Stimulated activated CD4-positive, alpha-beta T cell treated with anti-CD3 and anti-CD28 coated beads, TNF-alpha, amount 100 ng/mL, for 24 hours (primary cell): ENCODE data around the gene OSBPL3.

ENCODE experiments used
- DNase-seq, 3 experiments: peaks; one replicate each; pipeline ENCODE4 v3.0.0-alpha.2; 2020; ENCODE audit warnings: low read depth in 3 of 3

Gene OSBPL3

GRCh38 chr7:24896031-24896501 is 83.9 kb downstream of the OSBPL3 start:
- no peak for DNase-seq

DNA sequence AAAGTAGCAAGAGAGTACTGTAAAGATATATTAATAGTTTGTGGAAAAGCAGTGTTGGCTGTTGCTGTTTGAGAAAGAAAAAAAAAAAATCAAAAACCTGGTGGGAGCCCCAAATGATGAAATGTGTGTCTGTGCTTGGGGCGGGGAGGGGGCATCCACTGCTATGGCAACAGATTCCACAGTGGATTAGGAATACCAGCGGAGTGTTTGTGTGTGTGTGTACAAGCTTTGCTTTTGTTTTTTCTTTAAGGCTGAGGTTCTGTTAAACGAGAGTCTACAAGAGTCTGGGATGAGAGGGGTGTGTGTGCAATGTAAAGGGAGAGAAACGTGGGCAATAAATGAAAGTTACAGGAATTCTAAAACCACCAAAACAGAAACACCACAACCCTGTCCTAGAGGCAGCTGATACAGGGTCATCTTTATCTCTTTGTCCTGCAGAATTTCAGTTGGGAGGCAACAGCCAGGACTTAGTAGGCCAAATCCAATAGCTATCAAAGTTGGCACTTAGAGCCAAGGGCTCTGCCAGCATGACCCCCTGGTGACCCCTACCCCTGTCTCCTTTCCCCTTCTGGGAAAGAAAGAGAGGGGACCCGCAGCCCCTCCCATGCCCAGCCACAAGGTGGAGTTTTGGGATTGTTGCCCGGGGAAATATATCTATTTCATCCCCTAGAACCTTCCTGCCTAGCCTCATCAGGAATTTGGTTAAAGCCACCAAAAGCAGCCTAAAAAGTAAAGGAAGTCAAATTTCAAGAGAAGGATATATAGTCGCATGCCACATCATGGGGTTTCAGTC is 85.4 kb downstream of the OSBPL3 start:
- DNase-seq = no peak

DNA sequence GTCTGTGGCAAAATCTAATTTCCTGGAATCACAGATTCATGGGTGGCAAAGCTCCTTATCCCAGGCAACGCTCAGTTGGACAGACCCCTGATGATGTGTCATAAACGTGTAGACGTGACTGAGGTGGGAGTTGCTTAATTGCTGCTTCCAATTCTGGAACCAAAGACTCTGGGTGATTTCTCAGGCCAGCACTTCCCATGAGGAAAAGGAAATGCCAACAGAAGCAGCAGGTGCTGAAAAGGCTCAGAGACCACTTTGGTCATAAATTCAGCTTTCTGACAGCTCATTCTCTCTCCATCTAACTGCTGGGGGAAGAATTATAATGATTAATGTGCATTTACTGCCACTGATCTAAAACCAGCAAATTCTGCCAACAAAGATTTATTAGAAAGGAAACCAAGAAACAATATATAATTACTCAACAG is 88.7 kb downstream of the OSBPL3 start:
- DNase-seq = no peak

- DNase-seq = no peak
These were observed 90.4 kb downstream of the OSBPL3 start for GRCh38 chr7:24889611-24890010.

GRCh38 chr7:24888653-24889052 is 91.3 kb downstream of the OSBPL3 start:
- no peak for DNase-seq

- no peak for DNase-seq
These were observed 94.3 kb downstream of the OSBPL3 start for GRCh38 chr7:24885716-24886115.

DNA sequence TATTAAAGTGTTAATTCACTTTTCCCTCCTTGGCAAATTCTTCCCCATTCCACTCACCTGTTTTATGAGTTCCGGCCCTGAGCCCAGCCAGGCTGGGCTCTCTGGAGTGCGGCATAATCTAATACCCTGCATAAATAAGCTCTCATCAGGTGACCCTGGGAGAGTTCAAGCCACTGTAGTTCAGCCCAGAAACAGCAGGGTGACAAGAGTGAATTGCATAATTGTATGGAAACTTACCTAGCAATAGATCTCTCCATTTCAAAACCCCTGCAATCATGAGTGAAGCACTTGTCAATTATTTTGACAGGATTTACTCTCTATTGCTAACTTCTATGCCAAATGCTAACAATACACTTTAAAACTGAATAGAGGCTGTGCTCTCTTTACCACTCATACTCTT is 94.7 kb downstream of the OSBPL3 start:
- DNase-seq = no peak

- DNase-seq = no peak
These were observed 95.6 kb downstream of the OSBPL3 start for GRCh38 chr7:24884401-24884800.

GRCh38 chr7:24883622-24884013 is 96.4 kb downstream of the OSBPL3 start:
- no peak for DNase-seq

- DNase-seq = peak in 1 of 3 experiments; percentile 38
These were observed 96.9 kb downstream of the OSBPL3 start for GRCh38 chr7:24882989-24883621.

DNA sequence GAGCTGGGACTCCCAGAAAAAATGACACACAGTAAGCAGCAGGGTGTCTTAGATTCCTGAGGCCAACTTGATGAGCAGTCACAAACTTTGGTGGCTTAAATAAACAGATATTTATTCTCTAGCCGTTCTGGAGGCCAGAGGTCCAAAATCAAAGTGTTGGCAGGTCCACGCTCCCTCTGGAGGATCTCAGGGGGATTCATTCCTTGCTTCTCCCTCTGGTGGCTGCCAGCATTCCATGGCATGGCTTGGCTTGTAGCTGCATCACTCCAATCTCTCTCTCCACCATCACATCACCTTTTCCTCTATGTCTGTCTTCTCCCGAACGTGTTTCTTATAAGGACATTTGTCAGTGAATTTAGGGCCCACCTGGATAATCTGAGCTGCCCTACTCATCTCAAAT is 98.4 kb downstream of the OSBPL3 start:
- DNase-seq = no peak

DNA sequence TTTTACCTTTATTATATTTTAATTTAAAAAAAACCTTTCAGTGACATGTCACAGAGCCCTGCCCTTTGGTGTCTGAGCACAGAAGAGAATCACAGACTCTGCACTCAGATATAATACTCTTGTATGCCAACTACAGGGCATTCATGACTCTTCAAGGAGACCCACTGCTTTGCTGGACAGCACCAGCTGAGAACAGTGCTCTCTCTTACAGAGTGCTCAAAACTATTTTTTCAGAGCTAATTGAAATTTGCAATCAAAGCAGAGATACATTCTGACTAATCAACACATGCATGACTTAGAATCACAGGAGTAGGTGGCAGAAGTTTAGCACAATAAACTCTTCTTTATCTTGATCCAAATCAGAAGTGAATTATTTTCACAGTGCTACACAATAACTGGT is 99.1 kb downstream of the OSBPL3 start:
- no peak for DNase-seq

DNA sequence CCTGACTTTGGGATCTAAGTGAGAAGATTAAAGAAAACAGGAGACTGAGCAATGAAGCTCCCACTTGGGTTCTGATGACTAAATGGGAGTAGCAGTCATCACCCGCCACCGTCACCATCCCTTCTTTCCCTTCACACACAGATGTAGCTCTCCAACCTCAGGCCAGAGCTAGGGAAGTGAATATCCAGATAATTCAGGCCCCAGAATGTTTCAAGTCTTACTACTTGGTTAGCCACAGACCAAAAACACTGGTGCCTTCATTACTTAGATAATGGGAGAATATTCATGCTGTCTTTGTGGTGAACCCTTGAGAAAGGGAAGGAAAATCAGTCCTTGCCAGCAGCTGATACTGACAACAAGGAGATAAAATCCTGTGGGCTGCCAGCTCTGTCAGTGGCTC is 100.7 kb downstream of the OSBPL3 start:
- peak in 1 of 3 experiments; percentile 9 for DNase-seq

- DNase-seq = peak; percentile 16 to 31 (median 28)
These were observed 102.1 kb downstream of the OSBPL3 start for GRCh38 chr7:24877790-24878311.

DNA sequence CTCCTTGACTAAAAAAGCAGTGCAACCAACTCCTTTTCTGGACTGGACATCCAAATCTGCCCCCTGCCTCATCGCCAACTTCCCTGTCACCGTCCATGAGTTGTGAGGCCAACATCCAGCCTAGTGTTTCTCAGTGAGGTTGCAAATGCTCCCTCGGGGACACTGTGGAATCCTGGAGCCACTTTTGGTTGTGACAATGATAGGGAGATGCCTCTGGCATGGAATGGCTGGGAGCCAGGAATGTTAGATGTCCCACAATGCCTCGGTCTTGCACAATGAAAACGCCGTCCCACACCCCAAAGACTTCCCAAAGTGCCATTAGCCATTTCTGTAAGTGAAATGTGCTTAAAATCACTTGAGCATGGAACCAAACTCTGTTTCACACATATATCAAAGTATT is 105.2 kb downstream of the OSBPL3 start:
- DNase-seq = no peak

DNA sequence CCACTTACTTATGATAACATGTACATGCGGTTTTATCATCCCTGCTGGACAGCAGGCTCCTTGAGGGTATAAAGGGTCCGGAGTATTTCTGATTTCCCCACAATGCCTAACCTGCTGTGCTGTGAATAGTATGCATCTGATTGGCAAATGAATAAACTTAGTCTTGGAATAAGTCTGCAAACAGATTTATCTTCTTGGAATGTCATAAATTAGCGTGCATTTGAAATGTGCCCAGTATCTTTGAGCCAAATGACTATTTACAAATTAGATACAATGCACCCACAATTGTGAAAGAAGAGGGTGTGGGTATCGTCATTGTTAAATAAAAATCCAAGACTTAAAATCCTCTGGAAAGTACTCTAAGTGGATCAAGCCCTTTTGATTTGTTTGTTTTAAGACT is 106.0 kb downstream of the OSBPL3 start:
- DNase-seq = no peak

DNA sequence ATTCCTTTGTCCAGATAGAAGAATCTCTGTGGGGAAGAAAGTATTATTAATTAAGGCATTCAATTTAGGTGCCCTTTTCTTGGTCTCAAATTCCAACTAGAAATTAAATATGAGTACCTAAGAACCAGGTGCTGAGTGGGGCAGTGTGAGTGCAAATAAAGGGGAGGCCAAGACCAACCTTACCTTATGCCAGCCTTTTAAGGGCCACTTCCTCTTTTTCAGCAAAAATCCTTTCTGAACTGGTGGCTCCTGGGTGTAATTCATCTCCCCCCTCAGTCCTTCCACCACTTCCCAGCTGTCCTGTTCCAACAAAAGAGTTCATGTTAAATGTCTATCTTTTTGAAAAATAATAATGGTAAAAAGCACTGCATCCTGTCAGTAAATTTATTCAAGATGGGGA is 108.2 kb downstream of the OSBPL3 start:
- DNase-seq = no peak

DNA sequence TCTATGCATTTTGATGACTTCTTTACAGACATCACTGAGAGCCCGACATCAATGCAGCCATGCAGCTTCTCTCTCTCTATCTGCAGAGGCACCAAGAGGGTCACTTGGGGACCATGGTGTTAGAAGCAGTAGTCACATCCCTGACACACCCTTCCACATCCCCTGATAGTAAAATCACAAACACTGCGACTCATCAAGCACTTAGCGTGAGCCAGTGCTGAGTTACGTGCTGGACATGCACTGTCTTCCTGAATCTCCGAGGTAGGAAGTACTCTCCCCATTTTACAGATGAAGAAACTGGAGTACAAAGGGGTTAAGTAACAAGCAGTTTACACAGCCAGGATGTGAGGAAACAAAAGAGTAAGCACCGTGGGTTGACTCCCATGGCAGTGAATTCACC is 109.2 kb downstream of the OSBPL3 start:
- DNase-seq = no peak

DNA sequence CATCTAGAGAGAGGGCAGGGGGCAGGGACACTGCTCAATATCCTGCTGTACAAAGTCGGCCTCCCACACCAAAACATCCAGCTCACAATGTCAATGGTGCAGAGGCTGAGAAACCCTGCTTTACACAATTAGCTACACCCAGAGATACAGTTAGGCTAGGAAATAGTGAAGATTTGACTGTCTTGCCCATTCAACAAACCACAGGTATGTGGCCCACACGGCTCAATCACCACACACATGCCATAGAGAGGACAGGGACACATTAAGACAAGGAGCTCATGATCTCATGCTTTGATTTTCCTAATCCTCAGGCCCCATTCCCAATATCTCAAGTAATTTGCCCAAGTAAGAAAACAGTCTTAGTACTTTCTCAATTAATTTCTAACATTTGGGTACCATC is 110.4 kb downstream of the OSBPL3 start:
- DNase-seq = no peak

DNA sequence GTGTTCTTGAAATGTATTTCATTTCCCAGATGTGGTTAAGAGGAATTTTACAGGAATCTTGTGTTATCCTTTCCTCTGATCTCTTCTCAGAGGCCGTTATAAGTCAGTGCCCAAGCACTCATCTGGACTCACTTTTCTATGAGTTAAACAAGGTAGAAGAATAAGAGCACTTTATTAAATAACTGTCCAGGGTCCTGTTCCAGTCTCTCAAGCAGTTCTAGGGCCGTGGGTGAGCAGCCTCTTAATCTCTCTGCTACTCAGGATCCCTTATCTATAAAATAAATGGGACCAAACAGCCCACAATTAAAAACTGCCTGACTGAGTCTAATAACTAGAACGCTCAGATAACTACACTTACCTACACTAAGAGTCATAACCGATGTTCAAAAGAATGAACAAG is 111.2 kb downstream of the OSBPL3 start:
- DNase-seq = no peak

- DNase-seq = peak in 2 of 3 experiments; percentile 27 to 38
These were observed 113.9 kb downstream of the OSBPL3 start for GRCh38 chr7:24866004-24866615.

- no peak for DNase-seq
These were observed 115.7 kb downstream of the OSBPL3 start for GRCh38 chr7:24864214-24864817.
